Panc1 (cell line): Measurements from ENCODE around the gene CANX. TPM values are rescaled to one million over a fixed set of nuclear protein-coding genes. Genes with fewer than 3 reads are reported as not detected.
"Not testable (repeated sequence)": the region's sequence is repeated elsewhere in the genome, so short reads cannot be mapped to it uniquely, and the experiment has no call there.

ENCODE experiments used
- ATAC-seq: fragments of 200-7000 bp; cut with Tn5 transposase; 2 replicates; pipeline ENCODE4 v1.9.1; 2020; ENCODE audit warnings: mild to moderate bottlenecking, moderate library complexity
- BruUV-seq: library from RNA; stranded (reverse); fragments of 400-500 nt; replicated peaks from 2 replicates; lab custom pipeline; 2021; lab: Mats Ljungman, UMichigan
- CTCF ChIA-PET: fragments of 300-600 bp; sonication (Branson Sonifier 250); formaldehyde crosslinking; loops from one replicate; lab custom pipeline; 2022; ENCODE audit warnings: antibody characterized with exemption; lab: Charles Lee
- POLR2A ChIA-PET: fragments of 300-600 bp; sonication (Branson Sonifier 250); formaldehyde crosslinking; loops from one replicate; lab custom pipeline; 2022; ENCODE audit warnings: antibody characterized with exemption; lab: Charles Lee
- DNase-seq: peaks from one replicate; pipeline ENCODE4 v3.0.0-alpha.2; 2010; ENCODE audit warnings: low read depth, low spot score
- H3K27ac ChIP-seq: 2 replicates; pipeline ENCODE4 v1.5.1; 2011; ENCODE audit warnings: mild to moderate bottlenecking, low read length, inconsistent platforms
- H3K27me3 ChIP-seq: fragments of 200-500 bp; sonication (Bioruptor generic); 2 replicates; pipeline ENCODE4 v1.6.0; 2014; ENCODE audit warnings: low read length, inconsistent platforms; ENCODE audit not compliant: control insufficient read depth, insufficient read depth
- H3K36me3 ChIP-seq: fragments of 200-500 bp; sonication (Bioruptor generic); 2 replicates; pipeline ENCODE4 v1.5.1; 2014; ENCODE audit warnings: inconsistent platforms, mild to moderate bottlenecking, low read length, moderate library complexity; ENCODE audit not compliant: control insufficient read depth, insufficient read depth
- H3K4me1 ChIP-seq: 2 replicates; pipeline ENCODE4 v1.5.1; 2011; ENCODE audit warnings: inconsistent platforms, mild to moderate bottlenecking, low read length, moderate library complexity; ENCODE audit not compliant: control insufficient read depth, insufficient read depth
- H3K4me3 ChIP-seq, 2 experiments: 2 replicates each; pipeline ENCODE4 v1.5.1; 2011 to 2012; ENCODE audit warnings: low read depth in 2 of 2, low read length in 2 of 2, mild to moderate bottlenecking in 2 of 2, inconsistent platforms in 1 of 2, moderate library complexity in 1 of 2
- H3K9me3 ChIP-seq: fragments of 200-500 bp; sonication (Bioruptor generic); 2 replicates; pipeline ENCODE4 v1.5.1; 2014; ENCODE audit warnings: low read depth, mild to moderate bottlenecking, inconsistent platforms, low read length, moderate library complexity; ENCODE audit not compliant: control insufficient read depth, insufficient read depth
- POLR2AphosphoS5 ChIP-seq: IDR thresholded peaks from 2 replicates; pipeline ENCODE4 v1.6.1; 2012; ENCODE audit warnings: mild to moderate bottlenecking, low read depth, low read length, moderate library complexity
- SIN3A ChIP-seq: IDR thresholded peaks from 2 replicates; pipeline ENCODE4 v1.6.1; 2012; ENCODE audit warnings: low read depth, mild to moderate bottlenecking, low read length, moderate library complexity, borderline replicate concordance; ENCODE audit not compliant: insufficient read depth
- TCF7L2 ChIP-seq: IDR thresholded peaks from 2 replicates; pipeline ENCODE4 v1.6.1; 2011; ENCODE audit warnings: mild to moderate bottlenecking, low read depth, low read length, inconsistent platforms
- in situ Hi-C: cut with HindIII; loops from 2 replicates; pipeline ENCODE4 v1.10.0; 2016; ENCODE audit warnings: low sequenced_read_pairs, low pct_unique_long_range_greater_than_20kb
- intact Hi-C: fragments of 100-400 bp; cut with micrococcal nuclease; formaldehyde crosslinking; loops from one replicate; pipeline ENCODE4 v1.10.0; 2022; ENCODE audit not compliant: unreplicated experiment
- total RNA-seq: library from RNA; stranded (reverse); gene quantifications from one replicate; pipeline ENCODE4 v1.2.1, GENCODE V29; 2021; ENCODE audit not compliant: unreplicated experiment
- TF ChIP-seq, protein P1 (sequence below), 2 experiments: IDR thresholded peaks; 2 replicates each; pipeline ENCODE4 v1.6.1; 2011 to 2012; ENCODE audit warnings: low read depth in 2 of 2, control low read depth in 1 of 2, low read length in 1 of 2, mild to moderate bottlenecking in 1 of 2, moderate library complexity in 1 of 2; ENCODE audit not compliant: insufficient read depth in 1 of 2
- TF ChIP-seq, protein P2 (sequence below): fragments of 450-650 bp; IDR thresholded peaks from 2 replicates; pipeline ENCODE4 v1.5.1; 2017; ENCODE audit warnings: mild to moderate bottlenecking

CANX gene
- total RNA-seq, 1 experiment from 2014 or later: 707 TPM

DNA sequence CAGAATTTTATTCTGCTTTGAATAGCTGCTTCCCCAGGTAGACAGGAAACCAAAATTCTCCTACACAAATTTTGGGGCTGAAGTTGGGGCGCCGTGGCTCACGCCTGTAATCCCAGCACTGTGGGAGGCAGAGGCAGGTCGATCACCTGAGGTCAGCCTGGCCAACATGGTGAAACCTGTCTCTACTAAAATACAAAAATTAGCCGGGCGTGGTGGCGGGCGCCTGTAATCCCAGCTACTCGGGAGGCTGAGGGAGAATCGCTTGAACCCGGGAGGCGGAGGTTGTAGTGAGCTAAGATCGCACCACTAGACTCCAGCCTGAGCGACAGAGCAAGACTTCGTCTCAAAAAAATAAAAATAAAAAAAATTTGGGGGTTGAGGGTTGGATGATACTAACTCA is 1.2 kb upstream of the CANX start:
- POLR2A ChIA-PET, BruUV-seq, intact Hi-C loops, CTCF ChIA-PET, H3K9me3 ChIP-seq, H3K27me3 ChIP-seq, ATAC-seq, in situ Hi-C loops, DNase-seq: not testable (repeated sequence)
- H3K27ac ChIP-seq: peak overlapping the region; percentile 99
- peak overlapping the region; percentile 64 to 69 for H3K4me3 ChIP-seq
- peaks cover 14% of the 10 kb centered on the region; the same call in 1 of the 2 replicates for H3K4me1 ChIP-seq
- H3K36me3 ChIP-seq: peaks cover 13% of the 10 kb centered on the region; the same call in 1 of the 2 replicates

DNA sequence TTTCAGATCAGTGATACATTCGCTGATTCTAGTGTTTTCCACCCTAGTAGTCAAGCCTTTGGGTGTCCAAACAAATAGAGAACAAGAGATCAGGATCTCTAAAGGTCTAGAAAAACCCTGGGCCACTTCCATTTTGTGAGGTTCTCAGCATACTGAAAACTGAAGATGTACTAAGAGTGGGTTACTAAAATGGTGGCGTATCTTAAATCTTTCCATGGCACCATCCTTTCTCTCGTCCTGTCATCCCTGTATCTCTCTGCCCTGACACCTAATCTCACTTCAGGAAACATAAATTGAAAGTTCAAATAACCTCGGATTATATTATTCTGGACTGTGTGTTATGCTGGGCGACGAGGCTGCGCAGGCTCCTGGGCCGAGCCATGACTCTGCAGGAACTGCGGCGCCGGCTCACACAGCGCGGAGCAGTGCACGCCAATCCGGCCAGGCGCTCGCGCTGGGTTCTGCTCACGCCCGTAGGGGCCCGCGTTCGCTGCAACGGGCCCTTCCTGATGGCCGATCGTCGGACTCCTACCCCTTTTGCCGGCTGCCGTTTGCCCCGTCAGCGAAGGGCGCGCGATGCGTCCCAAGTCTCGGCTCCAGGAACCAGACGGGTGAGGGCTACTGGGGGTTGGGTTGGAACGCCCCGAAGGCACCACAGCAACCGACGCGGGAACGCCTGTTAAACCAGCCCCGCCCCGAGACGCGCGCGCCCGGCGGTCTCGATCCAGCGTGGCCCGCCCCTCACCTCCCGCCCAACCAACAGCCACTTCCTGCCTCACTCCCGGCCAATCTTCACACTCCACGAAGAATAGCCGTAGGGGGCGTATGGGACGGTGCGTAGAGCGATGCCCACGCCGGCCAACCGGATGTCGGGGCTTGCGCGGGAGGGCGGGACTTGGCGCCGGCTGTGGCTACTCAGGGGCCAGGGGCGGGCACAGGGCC is 503 bp upstream of the CANX start:
- Histone ChIP-seq H3K4me1 (peaks cover 14% of the 10 kb centered on the region; the same call in 1 of the 2 replicates), H3K4me3 (peak overlapping the region; percentile 69 to 96), H3K9me3 (no peaks in the 10 kb centered on the region), H3K27me3 (no peaks in the 10 kb centered on the region), H3K27ac (peak overlapping the region; percentile 99), H3K36me3 (peaks cover 13% of the 10 kb centered on the region; the same call in 1 of the 2 replicates)
- DNase-seq (peak; percentile 93), ATAC-seq (peak; percentile 96)
- in situ Hi-C loops (no loop called here), intact Hi-C loops (no loop called here)
- TF ChIP-seq TCF7L2 (no peak), SIN3A (0 out of 2 replicates have a peak, but pooled peaks have one; percentile 67), POLR2AphosphoS5 (peak; percentile 90)
- TF ChIP-seq, protein P1, sequence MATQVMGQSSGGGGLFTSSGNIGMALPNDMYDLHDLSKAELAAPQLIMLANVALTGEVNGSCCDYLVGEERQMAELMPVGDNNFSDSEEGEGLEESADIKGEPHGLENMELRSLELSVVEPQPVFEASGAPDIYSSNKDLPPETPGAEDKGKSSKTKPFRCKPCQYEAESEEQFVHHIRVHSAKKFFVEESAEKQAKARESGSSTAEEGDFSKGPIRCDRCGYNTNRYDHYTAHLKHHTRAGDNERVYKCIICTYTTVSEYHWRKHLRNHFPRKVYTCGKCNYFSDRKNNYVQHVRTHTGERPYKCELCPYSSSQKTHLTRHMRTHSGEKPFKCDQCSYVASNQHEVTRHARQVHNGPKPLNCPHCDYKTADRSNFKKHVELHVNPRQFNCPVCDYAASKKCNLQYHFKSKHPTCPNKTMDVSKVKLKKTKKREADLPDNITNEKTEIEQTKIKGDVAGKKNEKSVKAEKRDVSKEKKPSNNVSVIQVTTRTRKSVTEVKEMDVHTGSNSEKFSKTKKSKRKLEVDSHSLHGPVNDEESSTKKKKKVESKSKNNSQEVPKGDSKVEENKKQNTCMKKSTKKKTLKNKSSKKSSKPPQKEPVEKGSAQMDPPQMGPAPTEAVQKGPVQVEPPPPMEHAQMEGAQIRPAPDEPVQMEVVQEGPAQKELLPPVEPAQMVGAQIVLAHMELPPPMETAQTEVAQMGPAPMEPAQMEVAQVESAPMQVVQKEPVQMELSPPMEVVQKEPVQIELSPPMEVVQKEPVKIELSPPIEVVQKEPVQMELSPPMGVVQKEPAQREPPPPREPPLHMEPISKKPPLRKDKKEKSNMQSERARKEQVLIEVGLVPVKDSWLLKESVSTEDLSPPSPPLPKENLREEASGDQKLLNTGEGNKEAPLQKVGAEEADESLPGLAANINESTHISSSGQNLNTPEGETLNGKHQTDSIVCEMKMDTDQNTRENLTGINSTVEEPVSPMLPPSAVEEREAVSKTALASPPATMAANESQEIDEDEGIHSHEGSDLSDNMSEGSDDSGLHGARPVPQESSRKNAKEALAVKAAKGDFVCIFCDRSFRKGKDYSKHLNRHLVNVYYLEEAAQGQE (IDR thresholded peaks at IDR 0.05; ENCODE audit: insufficient read depth in 1 of 2, low read depth in 2 of 2, low read length in 1 of 2): 0 out of 4 replicates have a peak, but pooled peaks of 1 of the 2 experiments have one; percentile 35
- TF ChIP-seq, protein P2, sequence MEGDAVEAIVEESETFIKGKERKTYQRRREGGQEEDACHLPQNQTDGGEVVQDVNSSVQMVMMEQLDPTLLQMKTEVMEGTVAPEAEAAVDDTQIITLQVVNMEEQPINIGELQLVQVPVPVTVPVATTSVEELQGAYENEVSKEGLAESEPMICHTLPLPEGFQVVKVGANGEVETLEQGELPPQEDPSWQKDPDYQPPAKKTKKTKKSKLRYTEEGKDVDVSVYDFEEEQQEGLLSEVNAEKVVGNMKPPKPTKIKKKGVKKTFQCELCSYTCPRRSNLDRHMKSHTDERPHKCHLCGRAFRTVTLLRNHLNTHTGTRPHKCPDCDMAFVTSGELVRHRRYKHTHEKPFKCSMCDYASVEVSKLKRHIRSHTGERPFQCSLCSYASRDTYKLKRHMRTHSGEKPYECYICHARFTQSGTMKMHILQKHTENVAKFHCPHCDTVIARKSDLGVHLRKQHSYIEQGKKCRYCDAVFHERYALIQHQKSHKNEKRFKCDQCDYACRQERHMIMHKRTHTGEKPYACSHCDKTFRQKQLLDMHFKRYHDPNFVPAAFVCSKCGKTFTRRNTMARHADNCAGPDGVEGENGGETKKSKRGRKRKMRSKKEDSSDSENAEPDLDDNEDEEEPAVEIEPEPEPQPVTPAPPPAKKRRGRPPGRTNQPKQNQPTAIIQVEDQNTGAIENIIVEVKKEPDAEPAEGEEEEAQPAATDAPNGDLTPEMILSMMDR: no peak
- ChIA-PET POLR2A (no interaction called here), CTCF (no interaction called here)
- TSS peak; percentile 97 for BruUV-seq
